ENCODE data around the gene MSS51.

MSS51 gene

GRCh38 chr10:73423309-73423708 is 10.1 kb downstream of the MSS51 start:
- no peak overlapping the region for H3K4me3 ChIP-seq (replicated peaks in 1 of 2; ENCODE audit: low read depth in 2 of 2, low read length in 2 of 2)
- TF ChIP-seq, protein P1, sequence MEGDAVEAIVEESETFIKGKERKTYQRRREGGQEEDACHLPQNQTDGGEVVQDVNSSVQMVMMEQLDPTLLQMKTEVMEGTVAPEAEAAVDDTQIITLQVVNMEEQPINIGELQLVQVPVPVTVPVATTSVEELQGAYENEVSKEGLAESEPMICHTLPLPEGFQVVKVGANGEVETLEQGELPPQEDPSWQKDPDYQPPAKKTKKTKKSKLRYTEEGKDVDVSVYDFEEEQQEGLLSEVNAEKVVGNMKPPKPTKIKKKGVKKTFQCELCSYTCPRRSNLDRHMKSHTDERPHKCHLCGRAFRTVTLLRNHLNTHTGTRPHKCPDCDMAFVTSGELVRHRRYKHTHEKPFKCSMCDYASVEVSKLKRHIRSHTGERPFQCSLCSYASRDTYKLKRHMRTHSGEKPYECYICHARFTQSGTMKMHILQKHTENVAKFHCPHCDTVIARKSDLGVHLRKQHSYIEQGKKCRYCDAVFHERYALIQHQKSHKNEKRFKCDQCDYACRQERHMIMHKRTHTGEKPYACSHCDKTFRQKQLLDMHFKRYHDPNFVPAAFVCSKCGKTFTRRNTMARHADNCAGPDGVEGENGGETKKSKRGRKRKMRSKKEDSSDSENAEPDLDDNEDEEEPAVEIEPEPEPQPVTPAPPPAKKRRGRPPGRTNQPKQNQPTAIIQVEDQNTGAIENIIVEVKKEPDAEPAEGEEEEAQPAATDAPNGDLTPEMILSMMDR (IDR thresholded peaks at IDR 0.05; ENCODE audit: low read depth, low read length), result no peak
- DNase-seq (ENCODE audit: low read depth in 2 of 2), result no peak

DNA sequence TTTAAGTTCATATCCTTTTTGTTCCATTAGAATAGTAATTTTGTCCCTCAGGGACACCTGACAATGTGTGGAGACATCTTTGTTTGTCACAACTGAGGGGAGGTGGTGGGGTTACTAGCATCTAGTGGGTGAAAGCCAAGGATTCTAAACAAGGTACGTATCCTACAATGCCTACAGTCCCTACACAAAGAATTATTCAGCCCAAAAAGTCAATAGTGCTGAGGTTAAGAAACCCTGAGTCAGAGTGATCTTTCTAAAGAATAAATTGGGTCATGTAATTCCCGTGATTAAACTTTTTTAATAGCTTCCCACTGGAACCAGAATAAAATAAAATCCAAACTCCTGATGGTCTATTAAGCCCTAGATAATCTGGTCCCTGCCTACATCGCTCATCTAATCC is 16.8 kb downstream of the MSS51 start:
- no peak for DNase-seq (ENCODE audit: low read depth in 2 of 2)
- no peak overlapping the region for H3K4me3 ChIP-seq (replicated peaks in 1 of 2; ENCODE audit: low read depth in 2 of 2, low read length in 2 of 2)
- TF ChIP-seq, protein P1 (IDR thresholded peaks at IDR 0.05; ENCODE audit: low read depth, low read length), result no peak

- DNase-seq (ENCODE audit: low read depth in 2 of 2), result no peak
- TF ChIP-seq, protein P1 (IDR thresholded peaks at IDR 0.05; ENCODE audit: low read depth, low read length), result no peak
- H3K4me3 ChIP-seq (replicated peaks in 1 of 2; ENCODE audit: low read depth in 2 of 2, low read length in 2 of 2), result peak overlapping the region; percentile 83 to 94
Measured at GRCh38 chr10:73414230-73414945, 19.0 kb downstream of the MSS51 start.

GRCh38 chr10:73413528-73414229 is 19.7 kb downstream of the MSS51 start, which contains the start of gene ANXA7:
Gene ANXA7, minus strand, starts transcription at chr10:73414058. Its CDS starts 13,202 bp downstream, at chr10:73400856.
- peak; percentile 81 to 87 for DNase-seq (ENCODE audit: low read depth in 2 of 2)
- peak within 1 kb of the TSS; percentile 83 to 94 for H3K4me3 ChIP-seq (replicated peaks in 1 of 2; ENCODE audit: low read depth in 2 of 2, low read length in 2 of 2)
- TF ChIP-seq, protein P1 (IDR thresholded peaks at IDR 0.05; ENCODE audit: low read depth, low read length), result peak; percentile 22

DNA sequence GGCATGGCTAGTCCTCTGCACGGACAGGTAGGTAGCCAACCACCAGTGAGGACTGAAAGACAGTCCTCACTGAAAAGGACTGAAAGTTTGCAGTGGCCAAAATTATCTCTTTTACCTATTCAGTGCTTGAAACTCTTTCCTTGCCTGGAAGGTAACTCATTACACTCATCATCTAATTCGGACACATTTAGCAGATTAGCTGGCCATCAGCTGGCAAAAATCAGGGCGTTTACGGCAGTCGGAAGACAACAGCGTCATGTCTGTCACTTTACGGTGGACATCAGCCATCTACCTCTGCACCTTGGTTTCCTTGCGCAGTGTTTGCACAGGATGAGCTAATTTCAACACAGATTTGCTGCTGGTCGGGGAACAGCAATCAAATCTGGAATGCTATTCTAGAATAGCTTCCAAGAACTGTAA is 20.2 kb downstream of the MSS51 start:
- TF ChIP-seq, protein P1 (IDR thresholded peaks at IDR 0.05; ENCODE audit: low read depth, low read length), result no peak
- DNase-seq (ENCODE audit: low read depth in 2 of 2), result no peak
- peak overlapping the region; percentile 83 to 94 for H3K4me3 ChIP-seq (replicated peaks in 1 of 2; ENCODE audit: low read depth in 2 of 2, low read length in 2 of 2)

DNA sequence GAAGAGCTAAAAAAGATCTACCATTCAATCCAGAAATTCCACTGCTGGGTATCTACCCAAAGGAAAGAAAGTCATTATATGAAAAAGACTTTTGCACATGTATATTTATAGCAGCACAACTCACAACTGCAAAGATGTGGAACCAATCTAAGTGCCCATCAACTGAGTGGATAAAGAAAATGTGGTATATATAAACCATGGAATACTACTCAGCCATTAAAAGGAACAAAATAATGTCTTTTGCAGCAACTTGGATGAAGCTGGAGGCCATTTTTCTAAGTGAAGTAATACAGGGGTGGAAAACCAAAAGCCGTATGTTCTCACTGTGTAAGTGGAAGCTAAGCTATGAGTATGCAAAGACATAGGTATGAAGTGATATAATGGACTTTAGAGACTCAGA is 22.5 kb downstream of the MSS51 start:
- TF ChIP-seq, protein P1 (IDR thresholded peaks at IDR 0.05; ENCODE audit: low read depth, low read length), result no peak
- DNase-seq (ENCODE audit: low read depth in 2 of 2), result no peak
- no peak overlapping the region for H3K4me3 ChIP-seq (replicated peaks in 1 of 2; ENCODE audit: low read depth in 2 of 2, low read length in 2 of 2)
